Motor neuron (in vitro differentiated cells): ENCODE measurements around the gene ATP5PO. TPM values are rescaled to one million over a fixed set of nuclear protein-coding genes. Genes with fewer than 3 reads are reported as not detected.
"Not testable (repeated sequence)": the region's sequence is repeated elsewhere in the genome, so short reads cannot be mapped to it uniquely, and the experiment has no call there.

Experiments used
- ATAC-seq, 8 experiments: fragments of 200-7000 bp; cut with Tn5 transposase; replicated peaks in 6 of 8; 2 replicates each; pipeline ENCODE4 v1.8.0; 2021; ENCODE audit warnings: mild to moderate bottlenecking in 8 of 8, moderate library complexity in 8 of 8
- H3K27ac ChIP-seq, 2 donors: fragments of 250-450 bp; sonication (Bioruptor Pico); 2 replicates each; pipeline ENCODE4 v1.9.0; 2021; ENCODE audit warnings: antibody characterized with exemption in 2 of 2, mild to moderate bottlenecking in 2 of 2, moderate library complexity in 1 of 2
- H3K4me1 ChIP-seq, 2 donors: fragments of 250-450 bp; sonication (Bioruptor Pico); replicated peaks in 1 of 2; 2 replicates each; pipeline ENCODE4 v1.6.1; 2021; ENCODE audit warnings: antibody characterized with exemption in 2 of 2, mild to moderate bottlenecking in 2 of 2, moderate library complexity in 1 of 2
- H3K4me3 ChIP-seq, 5 donors: fragments of 250-450 bp; sonication (Bioruptor Pico); 2 replicates each; pipeline ENCODE4 v1.9.0; 2021; ENCODE audit warnings: antibody characterized with exemption in 5 of 5, mild to moderate bottlenecking in 5 of 5, moderate library complexity in 4 of 5
- WGBS, 10 experiments: fragments of 450-650 bp; shearing (Covaris generic); methylation state at CpG; one replicate each; pipeline ENCODE4 v1.0.0; 2022; 5-methylcytosine and 5-hydroxymethylcytosine counted together
- in situ Hi-C, 9 experiments: fragments of 400-800 bp; cut with MboI; loops; one replicate each; pipeline ENCODE4 v1.15.0; 2021; ENCODE audit warnings: low sequenced_read_pairs in 9 of 9, low pct_unique_long_range_greater_than_20kb in 2 of 9; ENCODE audit not compliant: unreplicated experiment in 9 of 9
- total RNA-seq, 8 experiments: library from RNA; unstranded; fragments of 300-600 nt; gene quantifications; 2 replicates each; pipeline versions ENCODE4 v1.2.3 to v1.2.4, GENCODE V29; 2022

The ATP5PO gene
- total RNA-seq, 8 experiments from 2014 or later: 237 to 347 (median 278) TPM

DNA sequence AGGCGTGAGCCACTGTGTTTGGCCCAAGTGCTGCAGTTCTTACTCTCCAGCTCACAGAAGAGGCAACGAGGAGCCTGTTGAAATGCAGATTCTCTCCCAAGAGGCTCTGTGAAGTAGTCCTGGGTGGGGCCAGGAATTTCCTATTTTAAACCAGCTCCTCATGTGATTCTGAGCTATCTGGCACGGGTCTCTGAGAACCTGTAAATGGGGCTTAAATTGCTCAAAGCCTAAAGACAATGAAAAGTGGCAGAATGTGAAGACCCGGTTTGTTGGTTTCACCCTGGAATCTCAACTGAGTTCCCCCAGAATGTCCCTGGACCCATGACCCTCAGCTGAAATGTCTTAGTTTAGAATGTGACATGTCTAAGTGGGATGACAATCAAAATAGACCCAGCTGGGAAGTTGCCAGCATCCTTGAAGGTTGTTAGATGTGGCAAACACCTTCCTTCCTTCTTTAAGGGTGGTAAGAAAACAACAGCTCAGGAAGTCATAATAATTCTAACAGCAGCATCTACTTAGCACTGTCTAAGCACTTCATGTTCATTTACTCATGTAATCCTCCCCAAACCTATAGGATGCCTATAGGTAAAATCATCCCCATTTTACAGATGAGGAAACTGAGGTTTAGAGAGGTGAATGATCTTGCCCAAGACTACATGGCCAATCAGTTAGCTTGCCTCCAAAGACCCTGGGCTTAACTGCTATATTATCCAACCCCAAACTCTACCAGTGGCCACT lies 20.9 kb upstream of the ATP5PO start:
- H3K4me1 ChIP-seq: peaks cover 18 to 19% of the 10 kb centered on the region in 2 donors
- H3K4me3 ChIP-seq: no peak overlapping the region
- in situ Hi-C loops: no loop called here
- 0 to 90% (median 64%) methylated on average over 1 to 4 of the region's 4 CpGs; no CpG with 5 or more reads in 3 of the 10 experiments for WGBS, 10 experiments
- peak in 2 of 8 experiments; percentile 89 to 95 for ATAC-seq
- H3K27ac ChIP-seq: no peak overlapping the region

- peak in 1 of 8 experiments; percentile 4 for ATAC-seq
- peak overlapping the region in 1 of 2 donors; percentile 96 for H3K27ac ChIP-seq
- H3K4me1 ChIP-seq: peaks cover 21 to 22% of the 10 kb centered on the region in 2 donors
- H3K4me3 ChIP-seq: peak overlapping the region; percentile 43 to 74 (median 54)
- in situ Hi-C loops: no loop called here
- 60 to 100% (median 95%) methylated on average over 1 to 5 of the region's 5 CpGs; no CpG with 5 or more reads in 2 of the 10 experiments for WGBS, 10 experiments
Measured at GRCh38 chr21:33932731-33933130, 17.1 kb upstream of the ATP5PO start.

GRCh38 chr21:33931799-33932390 lies 16.3 kb upstream of the ATP5PO start:
- in situ Hi-C loops: no loop called here
- peak overlapping the region; percentile 93 to 96 for H3K27ac ChIP-seq
- peak in 6 of 8 experiments; percentile 39 to 65 (median 48) for ATAC-seq
- H3K4me3 ChIP-seq: peak overlapping the region; percentile 43 to 74 (median 54)
- WGBS, 10 experiments: 0 to 89% (median 29%) methylated on average over 2 to 10 of the region's 10 CpGs; no CpG with 5 or more reads in 1 of the 10 experiments
- peaks cover 21 to 22% of the 10 kb centered on the region in 2 donors for H3K4me1 ChIP-seq

DNA sequence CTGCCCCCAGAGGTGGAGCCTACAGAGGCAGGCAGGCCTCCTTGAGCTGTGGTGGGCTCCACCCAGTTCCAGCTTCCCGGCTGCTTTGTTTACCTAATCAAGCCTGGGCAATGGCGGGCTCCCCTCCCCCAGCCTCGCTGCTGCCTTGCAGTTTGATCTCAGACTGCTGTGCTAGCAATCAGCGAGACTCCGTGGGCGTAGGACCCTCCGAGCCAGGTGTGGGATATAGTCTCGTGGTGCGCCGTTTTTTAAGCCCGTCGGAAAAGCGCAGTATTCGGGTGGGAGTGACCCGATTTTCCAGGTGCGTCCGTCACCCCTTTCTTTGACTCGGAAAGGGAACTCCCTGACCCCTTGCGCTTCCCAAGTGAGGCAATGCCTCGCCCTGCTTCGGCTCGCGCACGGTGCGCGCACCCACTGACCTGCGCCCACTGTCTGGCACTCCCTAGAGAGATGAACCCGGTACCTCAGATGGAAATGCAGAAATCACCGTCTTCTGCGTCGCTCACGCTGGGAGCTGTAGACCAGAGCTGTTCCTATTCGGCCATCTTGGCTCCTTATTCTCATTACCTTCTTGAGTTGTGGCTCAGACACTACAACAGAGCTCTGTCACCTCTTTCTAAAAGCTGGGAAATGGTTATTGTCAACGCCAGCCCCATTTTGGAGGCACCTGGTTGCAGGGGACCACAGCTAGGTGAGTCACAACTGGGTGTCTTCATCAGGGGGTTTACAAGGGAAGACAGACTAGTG lies 15.6 kb upstream of the ATP5PO start:
- 0 to 83% (median 10%) methylated on average over 1 of the region's 34 CpGs; no CpG with 5 or more reads in 6 of the 10 experiments for WGBS, 10 experiments

GRCh38 chr21:33926248-33926647 lies 10.6 kb upstream of the ATP5PO start:
- H3K27ac ChIP-seq, H3K4me3 ChIP-seq, ATAC-seq, H3K4me1 ChIP-seq: not testable (repeated sequence)
- no CpG with 5 or more reads among the region's 2 CpGs for WGBS, 10 experiments
- in situ Hi-C loops: loop anchor here in 1 of 9 experiments (10.0 kb wide), 1 partner anchor 699 kb away; no protein-coding TSS in a partner anchor

More for the DNA sequence above, 15.6 kb upstream of the ATP5PO start:
- Histone ChIP-seq H3K27ac (peak overlapping the region; percentile 93 to 96), H3K4me1 (peaks cover 21 to 22% of the 10 kb centered on the region in 2 donors), H3K4me3 (peak overlapping the region; percentile 43 to 74 (median 54))
- in situ Hi-C loops: not testable (repeated sequence)
- ATAC-seq: peak in 5 of 8 experiments; percentile 76 to 88 (median 83)

DNA sequence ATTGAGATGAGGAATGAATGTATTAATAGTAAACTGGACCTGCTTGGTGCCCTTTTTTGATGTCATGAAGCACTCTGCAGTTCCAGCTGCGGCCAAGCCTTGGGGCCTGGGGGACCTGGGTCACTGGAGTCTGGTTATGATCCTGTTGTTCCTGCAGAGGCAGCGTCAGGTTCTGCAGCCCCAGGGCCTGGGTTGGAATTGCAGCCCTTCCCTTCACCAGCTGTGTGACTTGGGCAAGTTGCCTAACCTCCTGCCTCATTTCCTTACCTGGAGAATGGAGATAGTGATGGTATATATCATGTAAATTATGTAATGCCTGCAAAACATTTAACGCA lies 9.1 kb upstream of the ATP5PO start:
- no peak overlapping the region for H3K27ac ChIP-seq
- in situ Hi-C loops: loop anchor here in 2 of 9 experiments (10.0 to 25.0 kb wide), 2 partner anchors 688 to 700 kb away; partner anchors contain the start of gene RCAN1 (in 1 of the 2)
- H3K4me3 ChIP-seq: no peak overlapping the region
- H3K4me1 ChIP-seq: no peaks in the 10 kb centered on the region
- ATAC-seq: peak in 3 of 8 experiments; percentile 45 to 78 (median 54)
- WGBS, 10 experiments: 20 to 100% (median 74%) methylated on average over 1 to 2 of the region's 3 CpGs; no CpG with 5 or more reads in 4 of the 10 experiments

DNA sequence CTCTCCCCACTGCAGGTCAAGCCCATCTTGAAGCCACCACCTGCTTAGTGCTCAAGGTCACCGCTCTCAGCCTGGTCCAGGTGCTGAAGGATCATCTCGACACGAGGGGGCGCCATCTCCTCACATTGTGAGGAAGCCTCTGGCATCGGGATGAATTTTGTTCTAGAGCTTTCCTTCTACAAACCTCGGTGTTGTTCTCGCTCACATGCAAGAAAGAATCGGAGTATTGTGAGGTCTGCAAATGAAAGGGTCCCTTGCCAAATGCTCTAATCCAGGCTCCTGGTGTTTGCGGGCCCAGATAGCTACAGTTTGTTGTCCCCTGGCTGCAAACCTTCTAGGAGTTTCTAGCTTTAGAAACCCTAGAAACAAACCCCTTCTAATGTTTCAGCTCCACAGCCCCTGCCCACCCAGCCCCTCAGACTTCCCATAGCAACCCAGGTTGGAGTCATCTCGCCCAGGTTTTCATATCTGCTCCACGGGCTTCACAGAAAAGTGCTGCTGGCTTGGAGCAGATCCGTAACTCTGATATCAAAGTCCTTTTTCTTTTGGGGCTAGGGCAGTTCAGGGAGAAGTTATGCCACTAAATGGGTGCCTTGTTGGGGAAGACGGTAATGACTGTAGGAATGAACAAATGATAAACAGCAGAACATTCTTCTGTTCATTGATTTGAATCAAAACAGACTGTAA lies 8.6 kb upstream of the ATP5PO start:
- in situ Hi-C loops: loop anchor here in 2 of 9 experiments (10.0 to 25.0 kb wide), 2 partner anchors 688 to 701 kb away; partner anchors contain the start of gene RCAN1 (in 1 of the 2)
- no peak overlapping the region for H3K4me3 ChIP-seq
- 0 to 100% (median 19%) methylated on average over 1 to 6 of the region's 13 CpGs; no CpG with 5 or more reads in 3 of the 10 experiments for WGBS, 10 experiments

DNA sequence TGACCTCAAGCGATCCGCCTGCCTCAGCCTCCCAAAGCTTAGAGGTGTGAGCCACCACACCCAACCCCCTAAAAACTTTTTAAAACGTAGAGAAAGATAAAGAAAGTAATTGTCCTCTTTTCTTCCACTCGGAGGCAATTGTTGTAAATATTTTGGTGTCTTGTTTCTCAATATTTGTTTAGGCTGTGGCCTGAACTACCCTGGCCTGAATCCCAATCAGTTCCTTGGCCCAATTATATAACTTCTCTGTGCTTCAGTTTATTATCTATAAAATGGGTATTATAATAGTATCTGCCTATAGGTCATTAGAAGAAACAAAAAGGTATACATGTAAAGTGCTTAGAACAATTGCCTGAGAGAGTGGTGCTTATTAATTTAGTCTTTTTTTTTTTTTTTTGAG lies 1.8 kb upstream of the ATP5PO start:
- no peak overlapping the region for H3K27ac ChIP-seq
- ATAC-seq: no peak
- WGBS, 10 experiments: 21 to 100% (median 73%) methylated on average over 1 to 4 of the region's 4 CpGs; no CpG with 5 or more reads in 4 of the 10 experiments
- H3K4me1 ChIP-seq: peaks cover 8 to 15% of the 10 kb centered on the region in 2 donors
- H3K4me3 ChIP-seq: no peak overlapping the region
- in situ Hi-C loops: loop anchor here in 1 of 9 experiments (25.0 kb wide), 1 partner anchor 695 kb away; the partner anchor contains the start of gene RCAN1

More for the DNA sequence above, 8.6 kb upstream of the ATP5PO start:
- no peak overlapping the region for H3K27ac ChIP-seq
- no peaks in the 10 kb centered on the region for H3K4me1 ChIP-seq
- peak; percentile 83 to 99 (median 98) for ATAC-seq

DNA sequence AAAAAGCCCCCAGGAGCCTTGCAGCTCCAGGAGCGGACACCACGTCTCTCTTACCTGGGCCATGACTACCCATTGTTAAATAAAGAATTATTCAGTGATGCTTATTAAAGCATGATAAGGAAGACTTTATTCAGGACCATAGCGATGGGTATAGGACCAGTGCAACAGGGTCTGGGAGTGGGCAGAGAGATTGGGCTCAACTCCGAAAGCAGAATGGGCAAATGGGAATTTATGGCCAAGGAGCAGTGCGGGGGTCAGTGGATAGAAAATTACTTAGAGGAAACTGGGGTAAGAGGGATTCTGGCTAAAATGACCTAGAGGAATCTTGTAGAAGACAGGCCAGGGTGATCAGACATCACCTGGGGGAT lies 580 bp upstream of the ATP5PO start:
- H3K4me1 ChIP-seq: peaks cover 8 to 15% of the 10 kb centered on the region in 2 donors
- peak overlapping the region; percentile 14 to 93 (median 61) for H3K4me3 ChIP-seq
- WGBS, 10 experiments: 19 to 100% (median 57%) methylated on average over 1 to 5 of the region's 5 CpGs; no CpG with 5 or more reads in 3 of the 10 experiments
- ATAC-seq: peak in 5 of 8 experiments; percentile 2 to 6 (median 3)
- H3K27ac ChIP-seq: peak overlapping the region; percentile 16 to 66
- in situ Hi-C loops: loop anchor here in 1 of 9 experiments (25.0 kb wide), 1 partner anchor 696 kb away; the partner anchor contains the start of gene RCAN1

- Histone ChIP-seq H3K4me3 (peak overlapping the region in 3 of 5 donors; percentile 80 to 93 (median 85)), H3K4me1 (peaks cover 8 to 15% of the 10 kb centered on the region in 2 donors), H3K27ac (no peak overlapping the region)
- in situ Hi-C loops: loop anchor here in 1 of 9 experiments (25.0 kb wide), 1 partner anchor 698 kb away; the partner anchor contains the start of gene RCAN1
- ATAC-seq: peak in 1 of 8 experiments; percentile 3
- WGBS, 10 experiments: 5 to 100% (median 86%) methylated on average over 1 to 5 of the region's 5 CpGs
Measured at GRCh38 chr21:33914188-33914587, 1.4 kb downstream of the ATP5PO start.

DNA sequence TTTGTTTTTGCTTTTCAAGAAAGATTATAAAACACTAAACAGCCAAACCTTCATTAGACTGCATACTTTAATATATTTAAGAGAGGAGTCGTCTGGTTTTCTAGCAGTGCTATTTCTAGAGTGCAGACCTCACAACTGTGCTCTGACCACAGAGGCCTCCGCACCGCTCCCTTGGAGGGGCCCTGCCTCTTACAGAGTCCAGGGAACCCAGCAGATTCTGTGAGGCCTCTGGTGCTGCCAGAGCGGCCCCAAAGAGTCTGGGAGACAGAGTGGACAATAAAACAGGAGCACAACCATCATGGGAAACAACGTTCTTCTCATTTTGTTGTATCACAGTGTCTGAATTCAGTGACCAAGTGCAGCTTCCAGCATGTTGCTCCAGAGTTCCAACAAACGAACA lies 5.8 kb downstream of the ATP5PO start:
- Histone ChIP-seq H3K4me3 (no peak overlapping the region), H3K4me1 (peaks cover 3 to 10% of the 10 kb centered on the region in 2 donors), H3K27ac (no peak overlapping the region)
- WGBS, 10 experiments: 40 to 100% (median 93%) methylated on average over 1 to 6 of the region's 6 CpGs; no CpG with 5 or more reads in 2 of the 10 experiments
- no peak for ATAC-seq
- in situ Hi-C loops: loop anchor here in 1 of 9 experiments (25.0 kb wide), 1 partner anchor 703 kb away; the partner anchor contains the start of gene RCAN1

DNA sequence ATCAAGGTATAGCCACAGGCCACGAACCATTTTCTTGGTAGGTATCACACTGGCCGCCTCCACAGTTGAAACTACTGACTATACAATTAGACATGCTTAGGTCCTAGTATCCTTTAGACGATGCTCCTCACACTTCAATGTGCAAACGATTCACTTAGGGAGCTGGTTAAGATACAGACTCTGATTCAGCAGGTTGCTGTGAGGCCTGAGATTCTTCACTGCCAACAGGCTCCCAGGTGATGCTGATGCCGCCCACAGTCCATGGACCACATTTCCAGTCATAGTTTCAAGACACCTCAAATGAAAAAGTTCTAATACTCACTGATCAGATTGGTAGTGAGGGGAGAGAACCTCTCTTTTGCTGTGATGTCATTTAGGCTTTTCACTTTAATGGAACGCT lies 6.8 kb downstream of the ATP5PO start:
- no peak overlapping the region for H3K4me3 ChIP-seq
- H3K4me1 ChIP-seq: peaks cover 0 to under 1% of the 10 kb centered on the region in 2 donors
- in situ Hi-C loops: loop anchor here in 1 of 9 experiments (25.0 kb wide), 1 partner anchor 704 kb away; the partner anchor contains the start of gene RCAN1
- 20 to 100% (median 91%) methylated on average over 1 to 6 of the region's 6 CpGs for WGBS, 10 experiments
- ATAC-seq: no peak
- no peak overlapping the region for H3K27ac ChIP-seq
